Measurements from ENCODE around the gene GPR21.

Gene GPR21

GRCh38 chr9:123034881-123035510 lies 1.5 kb downstream of the GPR21 start:
- DNase-seq = no peak

GRCh38 chr9:123035791-123036190 lies 2.3 kb downstream of the GPR21 start:
- no peak for DNase-seq

GRCh38 chr9:123036893-123037545 lies 3.6 kb downstream of the GPR21 start:
- DNase-seq = no peak

- no peak for DNase-seq
Measured at GRCh38 chr9:123039617-123040219, 6.3 kb downstream of the GPR21 start.

- DNase-seq = no peak
Measured at GRCh38 chr9:123040801-123041200, 7.3 kb downstream of the GPR21 start.

- DNase-seq = no peak
Measured at GRCh38 chr9:123041489-123041888, 8.0 kb downstream of the GPR21 start.

GRCh38 chr9:123043081-123043939 lies 9.8 kb downstream of the GPR21 start:
- no peak for DNase-seq

GRCh38 chr9:123044586-123044985 lies 11.1 kb downstream of the GPR21 start:
- no peak for DNase-seq

GRCh38 chr9:123046406-123047195 lies 13.1 kb downstream of the GPR21 start:
- no peak for DNase-seq

GRCh38 chr9:123048748-123049147 lies 15.3 kb downstream of the GPR21 start:
- no peak for DNase-seq

GRCh38 chr9:123049589-123050222 lies 16.2 kb downstream of the GPR21 start:
- peak; percentile 25 for DNase-seq

GRCh38 chr9:123053046-123053445 lies 19.6 kb downstream of the GPR21 start:
- no peak for DNase-seq

- no peak for DNase-seq
Measured at GRCh38 chr9:123053711-123054110, 20.2 kb downstream of the GPR21 start.

- no peak for DNase-seq
Measured at GRCh38 chr9:123058834-123059233, 25.4 kb downstream of the GPR21 start.

GRCh38 chr9:123059472-123060220 lies 26.2 kb downstream of the GPR21 start:
- DNase-seq = no peak

GRCh38 chr9:123061216-123061615 lies 27.7 kb downstream of the GPR21 start:
- no peak for DNase-seq

- no peak for DNase-seq
Measured at GRCh38 chr9:123062351-123063176, 29.1 kb downstream of the GPR21 start.

- DNase-seq = no peak
Measured at GRCh38 chr9:123063177-123063598, 29.7 kb downstream of the GPR21 start.

- DNase-seq = no peak
Measured at GRCh38 chr9:123063896-123064295, 30.4 kb downstream of the GPR21 start.

GRCh38 chr9:123064716-123065115 lies 31.2 kb downstream of the GPR21 start:
- no peak for DNase-seq
